Measurements from ENCODE around the gene NOTCH1.

Gene NOTCH1

GRCh38 chr9:136544964-136545691 lies 720 bp downstream of the NOTCH1 start:
- DNase-seq (ENCODE audit: low read depth in 2 of 2) = peak; percentile 48 to 49

GRCh38 chr9:136544548-136544963 lies 1.3 kb downstream of the NOTCH1 start:
- peak; percentile 38 to 66 for DNase-seq (ENCODE audit: low read depth in 2 of 2)

- DNase-seq (ENCODE audit: low read depth in 2 of 2) = no peak
Observed at GRCh38 chr9:136543830-136544547, 1.9 kb downstream of the NOTCH1 start.

- DNase-seq (ENCODE audit: low read depth in 2 of 2) = no peak
Observed at GRCh38 chr9:136543280-136543679, 2.6 kb downstream of the NOTCH1 start.

GRCh38 chr9:136542241-136543040 lies 3.4 kb downstream of the NOTCH1 start:
- no peak for DNase-seq (ENCODE audit: low read depth in 2 of 2)

- DNase-seq (ENCODE audit: low read depth in 2 of 2) = no peak
Observed at GRCh38 chr9:136541709-136542108, 4.1 kb downstream of the NOTCH1 start.

GRCh38 chr9:136541179-136541578 lies 4.7 kb downstream of the NOTCH1 start:
- no peak for DNase-seq (ENCODE audit: low read depth in 2 of 2)

- DNase-seq (ENCODE audit: low read depth in 2 of 2) = peak; percentile 84 to 94
Observed at GRCh38 chr9:136539427-136540421, 6.1 kb downstream of the NOTCH1 start.

GRCh38 chr9:136538599-136539426 lies 7.0 kb downstream of the NOTCH1 start:
- peak; percentile 46 to 65 for DNase-seq (ENCODE audit: low read depth in 2 of 2)

- no peak for DNase-seq (ENCODE audit: low read depth in 2 of 2)
Observed at GRCh38 chr9:136537896-136538598, 7.8 kb downstream of the NOTCH1 start.

GRCh38 chr9:136537411-136537810 lies 8.4 kb downstream of the NOTCH1 start:
- DNase-seq (ENCODE audit: low read depth in 2 of 2) = no peak

GRCh38 chr9:136536721-136537241 lies 9.1 kb downstream of the NOTCH1 start:
- DNase-seq (ENCODE audit: low read depth in 2 of 2) = no peak

GRCh38 chr9:136536051-136536720 lies 9.7 kb downstream of the NOTCH1 start:
- DNase-seq (ENCODE audit: low read depth in 2 of 2) = no peak

GRCh38 chr9:136535070-136535469 lies 10.8 kb downstream of the NOTCH1 start:
- DNase-seq (ENCODE audit: low read depth in 2 of 2) = no peak

- no peak for DNase-seq (ENCODE audit: low read depth in 2 of 2)
Observed at GRCh38 chr9:136534366-136534765, 11.5 kb downstream of the NOTCH1 start.

GRCh38 chr9:136533775-136534157 lies 12.1 kb downstream of the NOTCH1 start:
- peak; percentile 57 to 74 for DNase-seq (ENCODE audit: low read depth in 2 of 2)

- DNase-seq (ENCODE audit: low read depth in 2 of 2) = peak; percentile 26 to 59
Observed at GRCh38 chr9:136532799-136533774, 12.8 kb downstream of the NOTCH1 start.
